OCI-LY7 (cell line): ENCODE results near the gene MINDY4B.

ENCODE experiments used
- EZH2phosphoT487 ChIP-seq: fragments of 200-600 bp; sonication (generic); IDR thresholded peaks from 2 replicates; pipeline ENCODE4 v1.6.1; 2018; ENCODE audit warnings: low read depth, borderline replicate concordance, mild to moderate bottlenecking, mixed run types, antibody characterized with exemption, low read length, moderate library complexity, mixed read lengths
- TF ChIP-seq, protein P1 (sequence below): fragments of 200-600 bp; sonication (generic); conservative IDR thresholded peaks from 2 replicates; pipeline ENCODE4 v1.5.1; 2014; ENCODE audit warnings: mild to moderate bottlenecking, antibody characterized with exemption, low read length, moderate library complexity, mixed read lengths

DNA sequence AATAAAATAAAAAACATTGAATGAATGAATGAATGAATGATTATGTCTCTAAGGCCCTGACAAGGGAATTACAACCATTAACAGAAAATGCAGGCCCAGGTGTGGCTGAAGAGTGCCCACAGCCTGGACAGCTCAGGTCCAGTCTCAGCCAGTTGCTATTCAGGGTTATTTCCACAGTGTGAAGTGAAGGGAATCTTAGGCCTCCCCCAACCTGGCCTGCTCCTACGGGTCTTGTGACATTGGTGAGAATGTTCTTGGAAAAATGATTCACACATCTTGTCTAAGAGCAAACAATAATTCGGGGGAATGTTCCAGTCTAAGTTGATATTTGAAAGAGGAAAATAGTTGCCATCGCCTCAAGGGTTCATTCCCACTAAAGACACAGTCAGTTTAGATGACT, 37.0 kb downstream of the MINDY4B start:
- TF ChIP-seq, protein P1, sequence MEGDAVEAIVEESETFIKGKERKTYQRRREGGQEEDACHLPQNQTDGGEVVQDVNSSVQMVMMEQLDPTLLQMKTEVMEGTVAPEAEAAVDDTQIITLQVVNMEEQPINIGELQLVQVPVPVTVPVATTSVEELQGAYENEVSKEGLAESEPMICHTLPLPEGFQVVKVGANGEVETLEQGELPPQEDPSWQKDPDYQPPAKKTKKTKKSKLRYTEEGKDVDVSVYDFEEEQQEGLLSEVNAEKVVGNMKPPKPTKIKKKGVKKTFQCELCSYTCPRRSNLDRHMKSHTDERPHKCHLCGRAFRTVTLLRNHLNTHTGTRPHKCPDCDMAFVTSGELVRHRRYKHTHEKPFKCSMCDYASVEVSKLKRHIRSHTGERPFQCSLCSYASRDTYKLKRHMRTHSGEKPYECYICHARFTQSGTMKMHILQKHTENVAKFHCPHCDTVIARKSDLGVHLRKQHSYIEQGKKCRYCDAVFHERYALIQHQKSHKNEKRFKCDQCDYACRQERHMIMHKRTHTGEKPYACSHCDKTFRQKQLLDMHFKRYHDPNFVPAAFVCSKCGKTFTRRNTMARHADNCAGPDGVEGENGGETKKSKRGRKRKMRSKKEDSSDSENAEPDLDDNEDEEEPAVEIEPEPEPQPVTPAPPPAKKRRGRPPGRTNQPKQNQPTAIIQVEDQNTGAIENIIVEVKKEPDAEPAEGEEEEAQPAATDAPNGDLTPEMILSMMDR, result no peak
- no peak for TF ChIP-seq EZH2phosphoT487
